C4-2B (cell line): ENCODE results near the gene HOXD9.

Source experiments
- CTCF ChIP-seq: fragments of 450-650 bp; conservative IDR thresholded peaks from 2 replicates; pipeline ENCODE4 v1.5.1; 2017; ENCODE audit warnings: mild to moderate bottlenecking
- ZFX ChIP-seq: fragments of 450-650 bp; IDR thresholded peaks from 2 replicates; pipeline ENCODE4 v1.6.1; 2017

- peak; percentile 90 for TF ChIP-seq CTCF
- TF ChIP-seq ZFX = no peak
These were observed 11.2 kb upstream of the HOXD9 start for GRCh38 chr2:176111309-176111663.
